ENCODE results near the gene UBE2F. TPM values are rescaled to one million over a fixed set of nuclear protein-coding genes. Genes with fewer than 3 reads are reported as not detected.

The UBE2F gene
- total and polyA plus RNA-seq, 2 of the 13 experiments (the other 11 are each of a cell fraction or from before 2014, with no cell fraction given), result 35.4 to 73.1 TPM

DNA sequence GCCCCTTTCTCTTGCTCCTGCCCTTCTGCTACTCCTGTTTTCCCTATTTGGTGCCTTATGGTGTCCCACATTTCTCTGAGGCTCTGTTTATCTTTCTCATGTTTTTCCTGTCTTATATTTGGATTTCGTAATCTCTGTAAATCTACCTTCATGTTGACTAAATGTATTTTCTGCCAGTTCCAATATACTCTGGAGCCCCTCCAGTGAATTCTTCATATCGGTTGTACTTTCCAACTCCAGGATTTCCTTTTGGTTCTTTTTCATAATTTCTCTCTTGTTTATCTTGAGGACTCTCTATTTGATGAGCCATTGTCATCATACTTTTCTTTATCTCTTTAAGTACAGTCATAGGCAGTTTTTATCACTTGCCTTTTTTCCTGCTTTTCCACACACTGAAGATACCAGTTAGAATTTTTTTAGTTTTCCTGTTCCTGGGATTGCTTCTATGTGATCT is 113.1 kb downstream of the UBE2F start (continued):
- TF ChIP-seq FOXJ3 (CRISPR knock-in tag; IDR thresholded peaks at IDR 0.05; ENCODE audit: borderline replicate concordance) (peak; percentile 99), CREM (IDR thresholded peaks at IDR 0.05) (peak; percentile 77), CREM (CRISPR knock-in tag; IDR thresholded peaks at IDR 0.05) (no peak), ZEB1 (IDR thresholded peaks at IDR 0.05; ENCODE audit: insufficient replicate concordance, low read depth) (peak; percentile 47), SMAD9 (CRISPR knock-in tag; IDR thresholded peaks at IDR 0.05) (no peak), ZNF614 (CRISPR knock-in tag; IDR thresholded peaks at IDR 0.05; ENCODE audit: borderline replicate concordance) (peak; percentile 98), SALL1 (CRISPR knock-in tag; IDR thresholded peaks at IDR 0.05) (peak; percentile 44; the same call in 1 of the 2 replicates), ZNF543 (CRISPR knock-in tag; IDR thresholded peaks at IDR 0.05) (0 out of 2 replicates have a peak, but pooled peaks have one; percentile 63), ZBTB39 (CRISPR knock-in tag; IDR thresholded peaks at IDR 0.05) (peak; percentile 21; the same call in 1 of the 2 replicates), MLLT10 (CRISPR knock-in tag; IDR thresholded peaks at IDR 0.05) (no peak), ZNF235 (CRISPR knock-in tag; IDR thresholded peaks at IDR 0.05; ENCODE audit: borderline replicate concordance) (peak; percentile 92; the same call in 1 of the 2 replicates), ZNF800 (CRISPR knock-in tag; IDR thresholded peaks at IDR 0.05) (peak; percentile 86; the same call in 1 of the 2 replicates), NONO (IDR thresholded peaks at IDR 0.05) (no peak), NONO (CRISPR knock-in tag; conservative IDR thresholded peaks at IDR 0.05) (peak; percentile 46; the same call in 1 of the 2 replicates), ZNF792 (CRISPR knock-in tag; IDR thresholded peaks at IDR 0.05) (peak; percentile 97), KDM1A (CRISPR knock-in tag; IDR thresholded peaks at IDR 0.05) (peak; percentile 90), ZNF703 (CRISPR knock-in tag; IDR thresholded peaks at IDR 0.05; ENCODE audit: borderline replicate concordance) (0 out of 2 replicates have a peak, but pooled peaks have one; percentile 56), ZBTB21 (CRISPR knock-in tag; IDR thresholded peaks at IDR 0.05) (peak; percentile 41; the same call in 1 of the 2 replicates)
- TF ChIP-seq, protein P1, sequence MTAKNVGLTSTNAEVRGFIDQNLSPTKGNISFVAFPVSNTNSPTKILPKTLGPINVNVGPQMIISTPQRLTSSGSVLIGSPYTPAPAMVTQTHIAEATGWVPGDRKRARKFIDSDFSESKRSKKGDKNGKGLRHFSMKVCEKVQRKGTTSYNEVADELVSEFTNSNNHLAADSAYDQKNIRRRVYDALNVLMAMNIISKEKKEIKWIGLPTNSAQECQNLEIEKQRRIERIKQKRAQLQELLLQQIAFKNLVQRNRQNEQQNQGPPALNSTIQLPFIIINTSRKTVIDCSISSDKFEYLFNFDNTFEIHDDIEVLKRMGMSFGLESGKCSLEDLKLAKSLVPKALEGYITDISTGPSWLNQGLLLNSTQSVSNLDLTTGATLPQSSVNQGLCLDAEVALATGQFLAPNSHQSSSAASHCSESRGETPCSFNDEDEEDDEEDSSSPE (CRISPR knock-in tag; IDR thresholded peaks at IDR 0.05), result peak; percentile 56; the same call in 1 of the 2 replicates
- TF ChIP-seq, protein P2, sequence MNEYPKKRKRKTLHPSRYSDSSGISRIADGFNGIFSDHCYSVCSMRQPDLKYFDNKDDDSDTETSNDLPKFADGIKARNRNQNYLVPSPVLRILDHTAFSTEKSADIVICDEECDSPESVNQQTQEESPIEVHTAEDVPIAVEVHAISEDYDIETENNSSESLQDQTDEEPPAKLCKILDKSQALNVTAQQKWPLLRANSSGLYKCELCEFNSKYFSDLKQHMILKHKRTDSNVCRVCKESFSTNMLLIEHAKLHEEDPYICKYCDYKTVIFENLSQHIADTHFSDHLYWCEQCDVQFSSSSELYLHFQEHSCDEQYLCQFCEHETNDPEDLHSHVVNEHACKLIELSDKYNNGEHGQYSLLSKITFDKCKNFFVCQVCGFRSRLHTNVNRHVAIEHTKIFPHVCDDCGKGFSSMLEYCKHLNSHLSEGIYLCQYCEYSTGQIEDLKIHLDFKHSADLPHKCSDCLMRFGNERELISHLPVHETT (CRISPR knock-in tag; conservative IDR thresholded peaks at IDR 0.05), result peak; percentile 81
- TF ChIP-seq, protein P3, sequence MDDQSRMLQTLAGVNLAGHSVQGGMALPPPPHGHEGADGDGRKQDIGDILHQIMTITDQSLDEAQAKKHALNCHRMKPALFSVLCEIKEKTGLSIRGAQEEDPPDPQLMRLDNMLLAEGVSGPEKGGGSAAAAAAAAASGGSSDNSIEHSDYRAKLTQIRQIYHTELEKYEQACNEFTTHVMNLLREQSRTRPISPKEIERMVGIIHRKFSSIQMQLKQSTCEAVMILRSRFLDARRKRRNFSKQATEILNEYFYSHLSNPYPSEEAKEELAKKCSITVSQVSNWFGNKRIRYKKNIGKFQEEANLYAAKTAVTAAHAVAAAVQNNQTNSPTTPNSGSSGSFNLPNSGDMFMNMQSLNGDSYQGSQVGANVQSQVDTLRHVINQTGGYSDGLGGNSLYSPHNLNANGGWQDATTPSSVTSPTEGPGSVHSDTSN (CRISPR knock-in tag; IDR thresholded peaks at IDR 0.05; ENCODE audit: borderline replicate concordance), result 0 out of 2 replicates have a peak, but pooled peaks have one; percentile 56
- TF ChIP-seq, protein P4, sequence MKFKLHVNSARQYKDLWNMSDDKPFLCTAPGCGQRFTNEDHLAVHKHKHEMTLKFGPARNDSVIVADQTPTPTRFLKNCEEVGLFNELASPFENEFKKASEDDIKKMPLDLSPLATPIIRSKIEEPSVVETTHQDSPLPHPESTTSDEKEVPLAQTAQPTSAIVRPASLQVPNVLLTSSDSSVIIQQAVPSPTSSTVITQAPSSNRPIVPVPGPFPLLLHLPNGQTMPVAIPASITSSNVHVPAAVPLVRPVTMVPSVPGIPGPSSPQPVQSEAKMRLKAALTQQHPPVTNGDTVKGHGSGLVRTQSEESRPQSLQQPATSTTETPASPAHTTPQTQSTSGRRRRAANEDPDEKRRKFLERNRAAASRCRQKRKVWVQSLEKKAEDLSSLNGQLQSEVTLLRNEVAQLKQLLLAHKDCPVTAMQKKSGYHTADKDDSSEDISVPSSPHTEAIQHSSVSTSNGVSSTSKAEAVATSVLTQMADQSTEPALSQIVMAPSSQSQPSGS (CRISPR knock-in tag; IDR thresholded peaks at IDR 0.05), result peak; percentile 89
